HG02840 (cell line): ENCODE data around the gene SLCO6A1.

Experiments
- ATAC-seq: cut with Tn5 transposase; IDR thresholded peaks from one replicate; pipeline ENCODE4 v1.9.1; 2021; ENCODE audit warnings: mild to moderate bottlenecking, moderate library complexity, moderate number of reproducible peaks; ENCODE audit not compliant: unreplicated experiment, low FRiP score

Gene SLCO6A1

GRCh38 chr5:102453716-102454115 lies 45.1 kb downstream of the SLCO6A1 start:
- ATAC-seq, result no peak

GRCh38 chr5:102451082-102451481 lies 47.7 kb downstream of the SLCO6A1 start:
- no peak for ATAC-seq

- no peak for ATAC-seq
These were observed 48.3 kb downstream of the SLCO6A1 start for GRCh38 chr5:102450313-102450990.

GRCh38 chr5:102433473-102433872 lies 65.3 kb downstream of the SLCO6A1 start:
- ATAC-seq, result no peak

GRCh38 chr5:102421647-102422046 lies 77.2 kb downstream of the SLCO6A1 start:
- no peak for ATAC-seq

- ATAC-seq, result no peak
These were observed 80.3 kb downstream of the SLCO6A1 start for GRCh38 chr5:102418531-102418930.

- ATAC-seq, result no peak
These were observed 84.4 kb downstream of the SLCO6A1 start for GRCh38 chr5:102414448-102414847.

GRCh38 chr5:102388235-102388634 lies 110.6 kb downstream of the SLCO6A1 start:
- no peak for ATAC-seq

GRCh38 chr5:102385365-102385764 lies 113.4 kb downstream of the SLCO6A1 start:
- ATAC-seq, result no peak

- ATAC-seq, result no peak
These were observed 118.6 kb downstream of the SLCO6A1 start for GRCh38 chr5:102380174-102380573.

GRCh38 chr5:102375876-102376275 lies 122.9 kb downstream of the SLCO6A1 start:
- no peak for ATAC-seq

GRCh38 chr5:102375272-102375671 lies 123.5 kb downstream of the SLCO6A1 start:
- no peak for ATAC-seq

- ATAC-seq, result no peak
These were observed 130.4 kb downstream of the SLCO6A1 start for GRCh38 chr5:102368392-102368791.

- ATAC-seq, result no peak
These were observed 157.0 kb downstream of the SLCO6A1 start for GRCh38 chr5:102341681-102342288.

GRCh38 chr5:102324714-102325113 lies 174.1 kb downstream of the SLCO6A1 start:
- ATAC-seq, result no peak
